Cerebellar nuclear complex (tissue), 1 donor: Measurements from ENCODE around the gene TLR7.

Source experiments
- DNase-seq, 2 experiments: peaks; one replicate each; lab custom pipeline; 2025; lab: John Stamatoyannopoulos, UW

Gene TLR7

DNA sequence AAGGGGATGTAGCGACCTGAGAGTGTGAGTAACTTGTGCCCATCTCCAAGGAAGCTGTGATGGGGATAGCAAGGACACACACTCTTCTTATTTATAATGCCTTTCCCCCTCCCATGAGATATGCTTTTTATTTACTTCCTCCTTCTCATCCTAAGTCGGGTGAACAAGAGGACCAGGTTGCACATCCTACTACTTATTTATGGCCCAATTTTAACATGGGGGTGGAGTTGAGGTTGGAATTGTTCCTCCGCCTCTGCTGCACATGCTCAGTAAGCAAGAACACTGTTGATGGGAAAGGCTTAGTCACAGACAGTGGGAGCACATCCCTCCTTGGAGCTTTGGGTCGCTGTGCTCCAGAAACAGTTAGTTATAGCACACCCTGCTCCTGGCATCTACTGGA, 24.3 kb downstream of the TLR7 start:
- no peak for DNase-seq

DNA sequence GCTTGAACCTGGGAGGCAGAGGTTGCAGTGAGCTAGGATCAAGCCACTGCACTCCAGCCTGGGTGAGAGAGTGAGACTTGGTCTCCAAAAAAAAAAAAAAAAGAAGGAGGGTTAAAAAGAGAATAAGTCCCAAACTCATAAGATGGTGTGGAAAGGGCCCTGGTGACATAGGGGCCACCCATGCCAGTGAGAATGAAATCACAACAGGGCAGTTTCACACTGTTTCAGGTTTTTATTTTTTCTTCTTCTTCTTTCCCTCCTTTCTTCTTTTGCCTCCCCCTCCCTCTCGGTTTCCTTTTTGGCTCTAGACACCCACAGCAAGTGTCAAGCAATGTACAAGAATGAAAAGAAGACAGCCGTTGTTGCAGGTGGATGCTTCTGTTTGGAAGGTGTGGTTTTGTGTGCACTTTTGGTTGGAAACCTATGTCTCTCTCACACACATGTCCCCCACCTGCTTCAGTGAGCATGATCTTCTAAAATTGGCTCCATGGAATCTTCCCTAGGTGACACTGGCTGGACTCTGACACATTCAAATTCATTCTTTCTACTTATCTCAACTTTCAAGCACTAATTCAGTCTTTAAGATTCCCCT, 25.1 kb downstream of the TLR7 start:
- DNase-seq: no peak

DNA sequence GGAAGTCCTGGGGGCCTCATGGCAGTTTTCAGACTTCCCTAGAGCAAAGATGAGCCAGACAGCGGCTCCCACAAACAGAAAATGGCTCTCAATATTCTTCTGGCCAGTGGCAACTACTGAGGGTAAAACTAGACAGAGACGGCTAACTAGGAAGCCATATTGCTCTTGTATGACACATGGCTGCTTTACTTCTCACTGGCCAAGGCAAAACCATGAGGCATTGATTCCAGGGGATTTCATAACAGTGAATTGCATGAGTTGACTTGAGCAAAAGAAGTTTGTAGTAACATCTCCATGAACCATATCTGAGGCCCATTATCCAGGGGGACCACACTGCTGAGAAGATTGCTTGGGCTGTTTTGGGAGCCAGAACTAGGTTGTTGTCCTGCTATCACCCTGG, 25.8 kb downstream of the TLR7 start:
- DNase-seq: no peak

DNA sequence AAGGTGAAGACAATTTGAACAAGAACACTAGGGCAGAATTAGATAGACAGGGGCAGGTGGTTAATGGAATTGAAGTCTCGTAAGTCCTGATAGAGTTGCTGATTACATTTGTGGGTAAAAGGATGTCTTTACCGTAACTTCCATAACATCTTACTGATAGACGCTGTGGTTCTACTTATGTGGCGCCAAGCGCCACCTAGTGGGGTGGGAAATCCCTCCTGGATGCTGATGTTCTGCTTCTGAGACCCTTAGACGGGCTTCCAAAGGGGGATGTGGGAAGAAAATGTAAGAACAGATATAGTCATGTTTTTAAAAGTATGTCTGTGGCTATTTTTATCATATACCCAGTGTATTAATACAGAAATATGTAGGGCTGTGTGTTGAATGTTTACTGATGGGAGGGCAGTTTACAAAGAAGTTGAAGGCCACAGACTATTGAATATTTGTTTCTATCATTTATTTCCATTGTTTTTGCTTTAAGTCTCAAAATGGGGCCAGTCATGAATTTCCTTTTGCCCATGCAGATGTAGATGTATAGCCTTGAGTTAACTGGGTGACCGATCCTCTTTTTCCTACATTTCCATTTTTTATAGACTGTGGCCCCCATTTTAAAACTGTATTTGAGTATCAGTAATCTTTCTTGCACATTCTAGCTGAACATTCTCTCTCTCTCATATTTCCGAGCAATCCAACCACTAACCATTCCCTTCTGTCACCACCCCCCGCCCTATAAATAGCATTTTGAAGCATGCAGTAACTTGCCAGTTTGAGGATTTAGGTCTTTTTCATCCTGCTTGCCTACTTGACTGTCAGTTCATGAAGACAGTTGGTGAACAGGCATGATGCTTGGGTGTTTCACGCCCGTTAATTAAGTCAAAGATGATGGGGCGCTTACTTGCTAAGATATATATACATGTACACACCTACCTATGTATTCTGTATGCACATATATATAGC, 27.5 kb downstream of the TLR7 start:
- DNase-seq: no peak

DNA sequence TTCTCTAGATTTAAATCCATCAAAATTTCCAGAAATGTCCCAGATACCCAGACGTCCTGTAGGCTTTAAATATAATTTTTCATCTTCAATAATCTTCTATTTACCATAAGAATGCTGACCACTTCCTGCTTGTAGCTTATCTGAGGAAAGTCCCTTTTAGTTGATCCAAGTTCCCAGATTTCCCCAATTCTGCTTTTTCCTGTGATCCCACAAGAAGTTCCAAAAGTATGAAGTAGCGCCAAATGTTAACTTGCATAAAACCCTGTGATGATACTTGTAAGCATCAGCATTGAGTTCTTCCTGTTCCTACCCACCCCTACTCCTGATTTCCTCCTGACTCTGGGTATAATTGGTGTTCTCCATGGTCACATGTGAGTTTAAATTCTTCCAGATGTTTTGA, 29.0 kb downstream of the TLR7 start:
- DNase-seq: no peak

DNA sequence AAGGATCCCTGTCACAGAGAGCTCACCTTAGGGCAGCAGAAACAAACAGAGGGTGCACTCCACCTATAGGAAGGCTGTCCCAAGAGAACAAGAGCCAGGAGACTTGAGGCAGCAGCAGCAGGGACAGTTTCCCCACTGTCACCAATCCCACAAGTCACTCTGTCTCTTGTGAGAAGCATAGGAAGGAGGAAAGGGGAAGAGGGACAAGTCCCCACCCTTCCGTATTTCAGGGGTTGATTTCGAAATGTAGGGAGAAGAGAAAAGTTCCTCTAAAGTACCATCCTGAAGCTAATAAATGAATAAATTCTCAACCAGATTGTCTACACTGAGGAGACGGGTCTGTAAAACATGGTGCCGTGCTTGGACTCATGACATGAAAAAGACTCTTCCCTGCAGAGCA, 30.1 kb downstream of the TLR7 start:
- no peak for DNase-seq

DNA sequence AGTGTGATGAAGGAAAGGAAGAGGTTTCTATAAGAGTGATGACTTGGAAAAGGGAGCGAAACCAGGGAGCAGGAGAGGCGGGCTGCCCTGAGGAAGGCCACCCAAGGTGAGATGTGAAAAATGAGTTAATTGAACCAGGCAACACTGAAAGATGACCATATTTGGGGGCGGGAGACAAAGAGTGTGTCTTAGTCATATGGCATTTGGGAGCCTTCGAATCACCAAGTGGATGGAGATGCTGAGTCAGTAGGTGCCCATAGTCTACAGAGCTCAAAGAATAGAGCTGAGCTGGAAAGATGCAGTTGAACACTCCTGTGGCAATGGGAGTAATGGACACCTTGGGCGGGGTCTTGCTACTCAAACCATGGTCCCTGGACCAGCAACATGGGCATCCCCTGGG, 31.2 kb downstream of the TLR7 start:
- no peak for DNase-seq

DNA sequence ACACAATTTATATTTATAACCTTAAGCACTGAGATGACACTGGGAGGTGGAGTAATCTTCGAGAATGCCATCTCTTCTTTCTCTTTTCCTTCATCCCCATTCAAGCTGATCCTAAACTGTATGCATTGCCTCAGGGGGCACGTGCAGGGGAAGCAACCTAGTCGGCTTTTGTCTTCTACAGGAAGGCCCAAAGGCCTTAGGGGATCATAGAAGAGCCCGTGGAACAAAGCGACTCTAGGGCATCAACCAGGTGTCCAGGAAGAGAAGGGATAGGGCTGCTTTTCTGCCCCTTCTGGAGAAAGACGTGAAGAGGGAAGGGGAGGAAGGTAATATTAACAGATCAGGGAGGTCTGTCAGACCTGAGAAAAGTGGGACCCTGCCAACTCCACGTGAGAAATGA, 32.6 kb downstream of the TLR7 start:
- no peak for DNase-seq

DNA sequence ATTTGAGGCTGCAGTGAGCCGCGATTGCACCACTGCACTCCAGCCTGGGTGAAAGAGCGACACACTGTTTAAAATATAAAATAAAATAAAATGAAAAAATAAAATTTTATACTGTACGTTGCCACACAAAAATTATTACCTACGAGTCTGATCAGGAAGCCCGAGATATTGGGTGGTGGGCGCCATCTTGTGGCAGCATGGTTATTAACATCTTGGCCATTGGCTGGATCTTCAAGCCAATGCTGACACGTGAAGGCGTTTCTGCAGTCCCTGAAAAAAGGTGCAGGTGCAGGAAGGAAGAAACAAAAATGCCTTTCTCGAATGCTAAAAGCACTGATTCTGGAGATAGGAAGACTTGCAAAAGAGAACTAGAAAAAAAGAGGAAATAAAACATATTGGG, 34.6 kb downstream of the TLR7 start:
- DNase-seq: no peak

DNA sequence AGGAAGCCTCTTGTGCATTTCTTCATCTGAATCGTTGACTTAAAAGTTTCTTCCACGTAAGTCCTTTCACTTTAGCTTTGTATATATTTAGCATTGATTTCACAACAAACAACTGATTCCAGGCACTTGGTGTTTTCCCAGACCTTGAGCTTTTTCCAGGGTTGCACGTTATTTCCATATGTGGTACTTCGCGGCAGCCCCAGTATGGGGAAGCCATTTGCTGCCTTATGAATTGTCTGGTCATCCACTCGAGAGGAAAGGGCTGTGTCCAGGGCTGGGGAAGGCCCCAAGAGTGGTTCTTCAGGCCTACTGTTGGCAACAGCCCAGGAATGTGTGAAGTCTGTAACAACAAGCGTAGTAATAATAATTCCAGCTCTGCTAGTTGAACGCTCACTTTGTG, 36.8 kb downstream of the TLR7 start:
- no peak for DNase-seq

DNA sequence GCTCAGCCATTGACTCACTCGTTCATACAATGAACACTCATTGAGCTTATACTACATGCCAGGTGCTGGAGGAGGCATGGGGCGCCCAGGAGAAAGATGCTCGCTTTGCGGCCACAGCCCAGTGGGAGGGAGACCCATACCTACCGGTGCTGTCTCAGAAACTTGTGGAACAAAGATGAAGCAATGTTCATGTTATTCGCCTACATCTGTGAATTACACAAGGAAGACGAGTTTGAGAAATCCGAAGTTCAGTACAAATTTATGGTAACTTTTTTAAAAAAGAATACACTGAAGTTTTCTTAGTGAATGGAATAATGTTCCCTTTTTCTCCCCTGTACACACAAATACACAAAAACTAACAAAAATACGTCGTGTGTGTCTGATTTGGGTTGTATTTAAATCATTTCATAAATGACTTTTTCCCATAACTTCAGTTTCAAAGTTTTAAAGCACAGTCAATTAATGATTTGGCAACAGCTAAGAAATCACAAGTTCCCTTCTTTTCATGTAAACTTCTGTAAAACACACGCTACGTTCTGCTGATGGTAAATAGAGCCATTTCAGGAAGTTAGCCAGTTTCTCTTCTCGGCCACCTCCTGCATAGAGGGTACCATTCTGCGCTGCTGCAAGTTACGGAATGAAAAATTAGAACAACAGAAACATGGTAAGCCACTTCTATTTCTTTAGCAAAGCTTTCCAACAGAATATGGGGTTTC, 39.3 kb downstream of the TLR7 start, which contains the start of gene TLR8:
Gene TLR8, plus strand, starts transcription at position 575 of the 716 bp plus-strand sequence. Its CDS starts 87 bp downstream, at position 662.
- no peak for DNase-seq

DNA sequence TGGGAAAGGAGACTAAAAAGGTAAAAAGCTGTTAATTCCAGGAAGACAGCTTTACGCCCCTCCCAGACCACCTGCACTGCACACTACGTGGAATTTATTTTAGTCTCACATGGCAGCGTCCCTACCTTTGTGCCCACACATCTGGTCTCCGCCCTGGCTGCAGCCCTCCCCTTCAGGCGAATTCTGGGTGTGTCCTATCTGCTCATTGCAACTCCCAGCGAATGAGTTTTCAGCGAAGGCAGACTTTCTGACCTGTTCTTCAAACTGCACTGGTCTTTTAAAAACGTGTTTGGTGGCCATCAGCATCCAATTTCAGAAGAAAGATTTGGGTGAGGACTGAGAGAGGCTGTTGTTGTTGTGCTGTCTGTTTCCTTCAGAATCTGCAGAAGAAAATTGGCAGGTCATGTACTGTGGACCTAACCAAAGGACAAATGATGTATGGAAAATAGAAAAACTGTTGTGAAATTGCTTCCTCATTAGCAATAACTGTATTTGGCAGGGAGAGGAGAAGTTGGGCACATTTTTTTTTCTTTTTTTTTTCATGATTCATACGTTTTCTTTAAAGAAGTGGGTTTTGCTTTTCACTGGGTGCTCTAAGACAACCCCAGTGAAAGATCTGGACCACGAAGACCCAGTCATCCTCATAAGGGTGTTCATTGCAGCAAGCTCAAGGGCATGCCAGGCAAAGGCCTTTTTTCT, 43.7 kb downstream of the TLR7 start:
- DNase-seq: no peak

DNA sequence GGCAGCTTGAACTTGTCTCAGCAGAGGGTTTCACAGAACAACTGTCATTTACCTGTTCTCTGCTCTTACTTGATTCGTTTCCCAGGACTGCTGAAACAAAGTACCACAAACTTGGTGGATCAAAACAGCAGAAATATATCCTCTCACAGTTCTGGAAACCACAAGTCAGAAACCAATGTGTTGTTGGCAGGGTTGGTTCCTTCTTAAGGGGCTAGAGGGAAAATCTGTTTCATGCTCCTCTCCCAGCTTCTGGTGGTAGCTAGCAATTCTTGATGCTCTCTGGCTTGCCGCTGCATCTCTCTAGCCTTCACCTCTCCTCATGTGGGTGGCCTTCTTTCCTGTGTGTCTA, 44.2 kb downstream of the TLR7 start:
- DNase-seq: no peak

DNA sequence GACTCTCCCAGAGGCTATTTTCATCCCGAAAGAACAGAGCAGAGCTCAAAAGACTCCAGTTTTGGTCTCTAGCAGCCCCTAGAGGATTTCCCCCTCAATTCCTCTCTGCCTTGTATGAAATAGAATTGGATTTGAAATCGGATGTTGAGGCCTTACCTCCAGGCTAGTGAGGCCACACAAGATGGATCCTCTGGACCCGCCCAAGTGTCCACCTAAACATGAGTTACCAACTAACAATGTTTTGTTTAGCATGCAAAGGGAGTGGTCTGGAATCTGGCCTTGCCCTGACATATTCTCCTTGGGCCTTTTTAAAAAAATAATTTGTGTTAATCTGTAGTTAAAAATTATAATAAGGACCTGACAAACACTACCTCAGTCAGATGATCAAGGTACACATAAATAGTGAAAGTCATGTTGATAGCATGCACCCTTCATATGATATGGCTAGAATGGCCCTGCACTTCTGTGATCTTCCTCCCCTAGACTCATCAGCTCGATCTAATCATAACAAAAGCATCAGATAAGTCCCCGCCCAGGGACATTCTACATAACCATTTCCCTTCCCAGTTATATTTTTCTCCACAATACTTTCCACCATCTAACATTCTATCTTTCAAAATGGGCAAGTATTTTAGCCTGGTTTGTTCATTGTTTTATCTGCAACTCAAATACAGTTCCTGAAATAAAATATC, 46.1 kb downstream of the TLR7 start:
- DNase-seq: no peak

DNA sequence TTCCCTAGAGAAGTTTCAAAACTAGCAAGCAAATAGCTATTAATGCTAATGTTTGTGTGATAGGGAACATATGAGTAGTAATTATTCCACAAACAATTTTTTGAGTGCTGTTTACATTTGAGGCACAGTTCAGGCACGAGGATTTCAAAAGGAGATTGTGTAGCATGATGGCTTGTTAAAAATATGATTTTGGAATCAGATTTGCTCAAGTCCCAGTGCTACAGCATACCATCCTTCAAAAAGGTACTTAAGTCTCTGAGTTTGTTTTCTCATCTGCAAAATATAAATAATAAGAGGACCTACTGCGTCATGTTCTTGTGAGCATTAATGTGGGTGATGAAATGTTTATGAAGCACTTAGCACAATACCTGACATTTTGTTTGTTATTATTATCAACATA, 50.9 kb downstream of the TLR7 start:
- DNase-seq: no peak

DNA sequence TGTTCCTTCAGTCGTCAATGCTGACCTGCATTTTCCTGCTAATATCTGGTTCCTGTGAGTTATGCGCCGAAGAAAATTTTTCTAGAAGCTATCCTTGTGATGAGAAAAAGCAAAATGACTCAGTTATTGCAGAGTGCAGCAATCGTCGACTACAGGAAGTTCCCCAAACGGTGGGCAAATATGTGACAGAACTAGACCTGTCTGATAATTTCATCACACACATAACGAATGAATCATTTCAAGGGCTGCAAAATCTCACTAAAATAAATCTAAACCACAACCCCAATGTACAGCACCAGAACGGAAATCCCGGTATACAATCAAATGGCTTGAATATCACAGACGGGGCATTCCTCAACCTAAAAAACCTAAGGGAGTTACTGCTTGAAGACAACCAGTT, 52.2 kb downstream of the TLR7 start:
- no peak for DNase-seq

DNA sequence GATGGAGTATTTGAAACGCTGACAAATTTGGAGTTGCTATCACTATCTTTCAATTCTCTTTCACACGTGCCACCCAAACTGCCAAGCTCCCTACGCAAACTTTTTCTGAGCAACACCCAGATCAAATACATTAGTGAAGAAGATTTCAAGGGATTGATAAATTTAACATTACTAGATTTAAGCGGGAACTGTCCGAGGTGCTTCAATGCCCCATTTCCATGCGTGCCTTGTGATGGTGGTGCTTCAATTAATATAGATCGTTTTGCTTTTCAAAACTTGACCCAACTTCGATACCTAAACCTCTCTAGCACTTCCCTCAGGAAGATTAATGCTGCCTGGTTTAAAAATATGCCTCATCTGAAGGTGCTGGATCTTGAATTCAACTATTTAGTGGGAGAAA, 52.7 kb downstream of the TLR7 start:
- DNase-seq: no peak

DNA sequence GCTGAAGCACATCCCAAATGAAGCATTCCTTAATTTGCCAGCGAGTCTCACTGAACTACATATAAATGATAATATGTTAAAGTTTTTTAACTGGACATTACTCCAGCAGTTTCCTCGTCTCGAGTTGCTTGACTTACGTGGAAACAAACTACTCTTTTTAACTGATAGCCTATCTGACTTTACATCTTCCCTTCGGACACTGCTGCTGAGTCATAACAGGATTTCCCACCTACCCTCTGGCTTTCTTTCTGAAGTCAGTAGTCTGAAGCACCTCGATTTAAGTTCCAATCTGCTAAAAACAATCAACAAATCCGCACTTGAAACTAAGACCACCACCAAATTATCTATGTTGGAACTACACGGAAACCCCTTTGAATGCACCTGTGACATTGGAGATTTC, 54.1 kb downstream of the TLR7 start:
- no peak for DNase-seq

DNA sequence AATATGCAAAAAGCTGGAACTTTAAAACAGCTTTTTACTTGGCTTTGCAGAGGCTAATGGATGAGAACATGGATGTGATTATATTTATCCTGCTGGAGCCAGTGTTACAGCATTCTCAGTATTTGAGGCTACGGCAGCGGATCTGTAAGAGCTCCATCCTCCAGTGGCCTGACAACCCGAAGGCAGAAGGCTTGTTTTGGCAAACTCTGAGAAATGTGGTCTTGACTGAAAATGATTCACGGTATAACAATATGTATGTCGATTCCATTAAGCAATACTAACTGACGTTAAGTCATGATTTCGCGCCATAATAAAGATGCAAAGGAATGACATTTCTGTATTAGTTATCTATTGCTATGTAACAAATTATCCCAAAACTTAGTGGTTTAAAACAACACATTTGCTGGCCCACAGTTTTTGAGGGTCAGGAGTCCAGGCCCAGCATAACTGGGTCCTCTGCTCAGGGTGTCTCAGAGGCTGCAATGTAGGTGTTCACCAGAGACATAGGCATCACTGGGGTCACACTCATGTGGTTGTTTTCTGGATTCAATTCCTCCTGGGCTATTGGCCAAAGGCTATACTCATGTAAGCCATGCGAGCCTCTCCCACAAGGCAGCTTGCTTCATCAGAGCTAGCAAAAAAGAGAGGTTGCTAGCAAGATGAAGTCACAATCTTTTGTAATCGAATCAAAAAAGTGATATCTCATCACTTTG, 55.2 kb downstream of the TLR7 start:
- no peak for DNase-seq

DNA sequence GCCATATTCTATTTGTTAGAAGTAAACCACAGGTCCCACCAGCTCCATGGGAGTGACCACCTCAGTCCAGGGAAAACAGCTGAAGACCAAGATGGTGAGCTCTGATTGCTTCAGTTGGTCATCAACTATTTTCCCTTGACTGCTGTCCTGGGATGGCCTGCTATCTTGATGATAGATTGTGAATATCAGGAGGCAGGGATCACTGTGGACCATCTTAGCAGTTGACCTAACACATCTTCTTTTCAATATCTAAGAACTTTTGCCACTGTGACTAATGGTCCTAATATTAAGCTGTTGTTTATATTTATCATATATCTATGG, 55.7 kb downstream of the TLR7 start:
- no peak for DNase-seq

DNA sequence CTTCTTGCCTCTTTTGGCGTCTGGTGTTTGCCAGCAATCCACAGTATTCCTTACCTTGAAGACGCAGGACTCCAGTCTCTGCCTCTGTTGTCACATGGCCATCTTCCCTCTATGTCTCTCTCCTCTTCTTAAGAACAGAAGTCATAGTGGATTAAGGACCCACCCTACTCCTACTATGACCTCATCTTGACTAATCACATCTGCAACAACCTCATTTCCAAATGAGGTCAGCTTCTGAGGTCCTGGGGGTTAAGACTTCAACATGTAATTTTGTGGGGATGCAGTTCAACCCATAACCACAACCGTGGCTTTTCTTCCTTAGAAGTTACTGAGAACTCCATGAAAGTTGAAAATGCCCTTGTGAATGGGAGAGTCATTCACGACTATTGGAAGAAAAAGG, 62.8 kb downstream of the TLR7 start:
- DNase-seq: no peak
